ENCODE measurements around the gene RBM41.

DNA sequence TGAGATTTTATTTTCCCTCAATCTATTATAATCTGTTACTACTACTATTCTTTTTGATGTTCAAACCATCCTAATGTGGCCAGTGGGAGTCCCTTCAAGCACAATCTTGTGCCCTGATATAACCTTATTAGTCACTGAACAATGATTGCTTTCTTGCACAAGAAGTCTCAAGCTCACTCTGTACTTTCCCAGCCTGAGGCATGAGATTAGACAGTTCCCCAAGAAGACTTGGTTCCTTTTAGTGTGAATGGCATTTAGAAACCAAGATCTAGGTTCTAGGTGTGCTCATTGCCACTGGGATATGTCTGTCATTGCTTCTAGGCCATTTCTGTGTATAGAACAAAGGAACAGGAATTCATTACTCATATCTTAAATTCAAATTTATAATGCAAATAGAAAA lies 28.0 kb upstream of the RBM41 start:
- TF ChIP-seq EZH2 (optimal IDR thresholded peaks at IDR 0.05; ENCODE audit: low read depth, low read length), result no peak
- TF ChIP-seq, protein P1, sequence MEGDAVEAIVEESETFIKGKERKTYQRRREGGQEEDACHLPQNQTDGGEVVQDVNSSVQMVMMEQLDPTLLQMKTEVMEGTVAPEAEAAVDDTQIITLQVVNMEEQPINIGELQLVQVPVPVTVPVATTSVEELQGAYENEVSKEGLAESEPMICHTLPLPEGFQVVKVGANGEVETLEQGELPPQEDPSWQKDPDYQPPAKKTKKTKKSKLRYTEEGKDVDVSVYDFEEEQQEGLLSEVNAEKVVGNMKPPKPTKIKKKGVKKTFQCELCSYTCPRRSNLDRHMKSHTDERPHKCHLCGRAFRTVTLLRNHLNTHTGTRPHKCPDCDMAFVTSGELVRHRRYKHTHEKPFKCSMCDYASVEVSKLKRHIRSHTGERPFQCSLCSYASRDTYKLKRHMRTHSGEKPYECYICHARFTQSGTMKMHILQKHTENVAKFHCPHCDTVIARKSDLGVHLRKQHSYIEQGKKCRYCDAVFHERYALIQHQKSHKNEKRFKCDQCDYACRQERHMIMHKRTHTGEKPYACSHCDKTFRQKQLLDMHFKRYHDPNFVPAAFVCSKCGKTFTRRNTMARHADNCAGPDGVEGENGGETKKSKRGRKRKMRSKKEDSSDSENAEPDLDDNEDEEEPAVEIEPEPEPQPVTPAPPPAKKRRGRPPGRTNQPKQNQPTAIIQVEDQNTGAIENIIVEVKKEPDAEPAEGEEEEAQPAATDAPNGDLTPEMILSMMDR (IDR thresholded peaks at IDR 0.05; ENCODE audit: low read length), result no peak
- no peak for TF ChIP-seq EZH2phosphoT487 (IDR thresholded peaks at IDR 0.05; ENCODE audit: low read length)

All from MM.1S (cell line).